NCI-H1436 (cell line): Measurements from ENCODE around the gene ABCB6.
"Not testable (repeated sequence)": the region's sequence is repeated elsewhere in the genome, so short reads cannot be mapped to it uniquely, and the experiment has no call there.

ENCODE experiments used
- DNase-seq: peaks from one replicate; lab custom pipeline; 2025; lab: John Stamatoyannopoulos, UW

ABCB6 gene

DNA sequence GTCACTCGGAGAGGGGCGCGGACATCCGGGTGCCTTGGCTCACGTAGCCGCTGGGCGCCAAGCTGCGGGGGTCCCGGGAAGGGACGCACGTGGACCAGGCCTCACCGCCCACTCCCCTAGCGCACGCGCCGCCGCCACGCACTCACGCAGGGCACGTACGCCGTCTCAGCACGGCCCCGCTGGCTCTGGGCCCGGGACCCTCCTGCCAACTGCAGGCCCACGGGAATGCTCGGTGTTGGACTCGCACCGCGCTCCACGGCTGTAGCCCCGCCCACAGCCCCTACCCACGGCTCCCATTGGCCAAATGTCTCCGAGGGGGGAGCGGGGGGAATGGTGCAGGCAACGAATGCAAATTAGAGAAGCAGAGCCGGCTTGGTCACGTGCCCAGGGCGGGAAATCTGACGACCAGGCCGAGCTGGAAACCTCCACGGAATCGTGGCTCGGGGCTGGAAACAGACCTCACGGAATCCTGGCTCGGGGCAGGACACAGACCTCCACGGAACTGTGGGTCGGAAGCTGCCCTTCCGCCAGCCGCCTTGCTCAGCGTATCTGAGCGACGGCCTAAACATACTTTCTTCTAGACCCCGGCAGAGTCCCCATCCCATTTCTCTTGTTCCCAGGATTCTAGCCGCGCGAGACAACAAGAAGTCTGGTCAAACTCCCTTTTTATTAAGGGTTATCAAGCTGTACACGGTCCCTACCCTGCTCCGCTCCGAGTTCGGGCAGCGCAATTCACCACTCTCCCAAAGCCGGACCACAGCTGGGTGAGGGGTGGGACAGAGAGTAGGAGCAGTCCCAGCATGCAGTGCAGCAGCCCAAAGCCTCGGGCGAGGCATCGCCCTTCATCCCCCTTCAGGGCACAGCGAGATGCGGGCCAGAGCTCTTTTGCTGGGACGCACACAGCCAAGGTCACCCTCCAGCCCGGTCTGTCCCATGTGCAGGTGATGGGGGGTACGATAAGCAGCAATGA, at the start of gene ABCB6:
ABCB6 (minus strand) TSS at position 227 of the 970 bp plus-strand sequence. CDS start 285 bp downstream, outside the sequence.
- DNase-seq = peak; percentile 94

DNA sequence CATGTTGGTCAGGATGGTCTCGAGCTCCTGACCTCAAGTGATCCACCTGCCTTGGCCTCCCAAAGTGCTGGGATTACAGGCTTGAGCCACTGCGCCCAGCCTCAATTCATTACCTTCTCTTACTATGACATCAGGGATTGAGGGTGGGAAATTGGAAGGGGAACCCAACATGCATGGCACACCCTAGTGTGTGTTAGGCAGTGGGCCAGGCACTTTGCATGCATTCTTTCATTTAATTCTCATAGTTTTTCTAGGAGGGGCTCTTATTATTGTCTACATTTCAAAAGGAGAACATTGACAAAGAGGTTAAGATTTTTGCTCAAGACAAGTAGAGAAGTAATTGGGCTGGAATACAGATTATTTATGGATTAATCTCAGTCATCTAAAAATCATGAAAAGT, 49.5 kb upstream of the ABCB6 start:
- no peak for DNase-seq

DNA sequence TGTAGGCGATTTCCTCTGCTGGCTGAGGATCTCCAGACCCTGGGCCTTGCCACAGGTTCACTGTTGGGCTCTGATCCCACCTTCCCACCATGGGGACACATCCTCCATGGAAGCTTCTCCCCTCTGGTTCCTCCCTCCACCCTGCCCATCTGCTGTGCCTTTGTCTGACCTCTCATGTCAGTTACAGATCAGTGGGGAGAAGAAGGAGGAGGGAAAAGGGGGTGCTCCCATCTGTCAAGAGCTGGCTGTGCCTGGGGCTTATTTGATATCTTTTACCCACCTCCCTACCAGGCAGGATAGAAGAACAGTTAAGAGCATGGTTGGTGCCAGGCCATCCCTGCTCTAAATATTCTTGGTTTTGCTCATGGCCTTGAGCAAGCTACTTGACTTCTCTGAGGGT, 48.1 kb upstream of the ABCB6 start:
- DNase-seq = no peak

DNA sequence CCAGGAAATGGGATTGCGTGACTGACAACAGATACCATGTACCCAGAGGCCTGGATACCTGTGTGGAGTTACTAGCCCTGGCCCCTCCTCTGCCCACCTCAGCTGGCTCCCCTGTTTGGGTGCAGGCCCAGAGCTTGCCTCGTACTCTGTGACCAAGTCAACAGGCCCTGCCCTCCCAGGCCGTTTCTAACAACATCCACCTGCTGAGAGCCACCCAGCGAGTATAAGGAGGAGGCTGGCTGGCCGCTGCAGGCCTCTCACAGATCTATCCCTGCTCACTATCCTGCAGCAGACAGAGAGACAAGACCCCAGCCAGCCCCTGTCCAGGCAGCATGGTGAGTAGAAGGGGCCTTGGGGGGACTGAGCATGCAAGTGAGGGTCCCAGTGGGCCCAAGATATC, 47.5 kb upstream of the ABCB6 start:
- no peak for DNase-seq

DNA sequence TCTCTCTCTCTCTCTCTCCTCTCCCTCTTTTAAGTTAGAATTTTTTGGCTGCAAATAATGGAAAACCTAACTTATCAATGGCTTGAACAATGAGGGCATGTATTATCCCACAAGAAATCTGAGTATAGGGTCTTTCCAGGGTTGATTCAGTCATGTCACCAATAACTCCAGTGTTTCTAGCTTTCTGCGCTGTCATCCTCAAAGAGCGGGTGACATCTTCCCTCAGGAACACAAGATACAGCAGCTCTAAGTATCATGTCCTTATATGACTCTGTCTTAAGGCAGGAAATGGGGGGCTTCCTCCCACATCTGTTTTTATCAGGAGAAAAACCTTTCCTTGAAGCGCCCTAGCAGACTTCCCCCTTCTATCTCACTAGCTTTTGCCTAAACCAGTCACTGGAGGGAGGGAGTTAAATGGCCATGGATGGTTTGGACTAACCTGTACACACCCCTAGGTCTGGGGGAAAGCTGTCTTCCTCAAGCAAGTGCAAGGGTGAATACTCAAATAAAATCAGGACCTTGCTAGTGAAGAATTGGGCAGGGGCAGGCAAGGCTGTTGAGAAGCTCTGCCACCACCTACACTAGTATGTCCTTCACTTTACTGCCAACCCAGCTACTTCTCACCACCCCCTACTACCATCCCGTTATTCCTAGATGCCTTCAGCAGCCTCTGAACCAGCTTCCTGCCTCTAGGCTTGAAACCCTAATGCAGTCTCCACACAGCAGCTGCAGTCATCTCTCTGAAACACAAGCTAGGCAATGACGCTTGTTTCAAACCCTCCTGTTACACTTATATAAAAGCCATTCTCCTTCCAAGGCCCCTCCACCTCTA, 42.5 kb upstream of the ABCB6 start:
- DNase-seq = no peak

DNA sequence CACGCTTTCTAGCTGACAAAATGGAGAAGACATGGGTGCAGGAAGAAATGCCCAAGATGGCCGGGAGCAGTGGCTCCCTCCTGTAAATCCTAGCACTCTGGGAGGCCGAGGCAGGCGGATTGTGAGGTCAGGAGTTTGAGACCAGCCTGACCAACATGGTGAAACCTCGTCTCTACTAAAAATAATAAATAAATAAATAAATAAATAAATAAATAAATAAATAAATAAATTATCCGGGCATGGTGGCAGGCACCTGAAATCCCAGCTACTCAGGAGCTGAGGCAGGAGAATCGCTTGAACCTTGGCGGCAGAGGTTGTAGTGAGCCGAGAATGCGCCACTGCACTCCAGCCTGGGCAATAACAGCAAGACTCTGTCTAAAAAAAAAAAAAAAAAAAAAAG, 40.2 kb upstream of the ABCB6 start:
- not testable (repeated sequence) for DNase-seq

DNA sequence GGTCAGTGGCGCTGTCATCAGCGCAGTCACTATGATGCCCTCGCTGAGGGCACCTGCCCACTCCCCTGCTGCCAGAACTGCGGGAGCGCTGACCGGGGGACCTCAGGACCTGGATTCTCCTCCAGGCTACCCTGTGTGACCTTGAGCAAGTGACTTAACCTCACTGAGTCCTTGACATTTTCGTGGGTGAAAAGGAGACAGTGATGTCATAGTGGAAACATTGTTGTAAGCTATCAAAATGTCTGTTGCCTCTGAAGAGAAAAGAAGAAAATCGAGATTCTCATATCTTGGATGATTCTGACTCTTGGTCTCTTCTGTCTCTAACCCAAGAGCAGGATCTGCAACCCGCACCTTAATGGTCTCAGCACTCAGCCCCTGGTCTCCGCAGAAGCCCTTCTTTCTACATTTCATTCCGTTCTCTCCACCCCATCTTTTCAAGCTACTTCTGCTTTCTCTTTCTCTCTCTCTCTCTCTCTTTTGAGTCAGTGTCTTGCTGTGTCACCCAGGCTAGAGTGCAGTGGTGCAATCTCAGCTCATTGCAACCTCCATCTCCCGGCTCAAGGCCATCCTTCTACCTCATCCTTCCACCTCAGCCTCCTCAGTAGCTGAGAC, 35.9 kb upstream of the ABCB6 start:
- DNase-seq = no peak

DNA sequence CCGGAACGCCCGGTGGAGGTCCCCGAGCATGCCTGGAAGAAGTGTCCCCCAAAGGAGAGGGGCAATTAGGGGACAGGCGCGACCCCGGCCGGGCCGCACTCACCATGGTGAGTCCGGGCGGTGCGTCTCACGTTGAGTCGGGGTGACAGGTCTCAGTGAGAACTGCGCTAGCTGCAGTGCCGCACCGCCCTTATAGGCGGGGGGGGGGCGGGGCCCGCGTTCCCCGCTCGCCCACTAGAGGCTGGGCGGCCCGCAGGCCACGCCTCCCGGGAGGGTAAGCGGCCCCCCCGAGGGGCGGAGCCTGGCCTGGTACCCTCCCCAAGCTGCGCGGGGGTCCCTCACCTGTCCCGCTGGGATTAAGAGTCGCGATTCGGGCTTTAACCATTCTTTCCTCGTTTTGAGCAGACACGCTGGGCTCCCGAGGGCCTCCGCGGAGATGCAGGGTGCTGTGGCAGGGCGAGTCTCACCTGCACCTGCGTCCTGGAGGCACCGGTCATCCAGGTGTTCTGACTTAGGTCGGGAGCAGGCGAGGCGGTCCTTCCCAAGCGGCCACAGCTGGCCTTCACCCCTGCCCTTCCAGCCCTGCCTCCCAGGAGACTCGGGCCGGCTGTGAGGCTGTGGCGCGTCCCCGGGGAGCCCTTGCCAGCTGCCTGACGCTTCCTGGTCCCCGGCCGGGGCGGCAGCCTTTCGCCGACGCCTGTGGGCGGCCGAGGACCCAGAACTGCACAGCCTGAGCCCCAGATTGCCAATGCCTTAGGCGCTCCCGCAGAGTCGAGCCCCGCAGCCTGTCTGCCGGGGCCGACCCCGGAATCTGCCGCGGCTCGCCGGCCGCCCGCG, 35.2 kb upstream of the ABCB6 start, which contains the start of gene TUBA4A:
TUBA4A (minus strand) TSS at position 166 of the 837 bp plus-strand sequence; CDS start at position 106, 60 bp downstream.
- DNase-seq = peak; percentile 73

DNA sequence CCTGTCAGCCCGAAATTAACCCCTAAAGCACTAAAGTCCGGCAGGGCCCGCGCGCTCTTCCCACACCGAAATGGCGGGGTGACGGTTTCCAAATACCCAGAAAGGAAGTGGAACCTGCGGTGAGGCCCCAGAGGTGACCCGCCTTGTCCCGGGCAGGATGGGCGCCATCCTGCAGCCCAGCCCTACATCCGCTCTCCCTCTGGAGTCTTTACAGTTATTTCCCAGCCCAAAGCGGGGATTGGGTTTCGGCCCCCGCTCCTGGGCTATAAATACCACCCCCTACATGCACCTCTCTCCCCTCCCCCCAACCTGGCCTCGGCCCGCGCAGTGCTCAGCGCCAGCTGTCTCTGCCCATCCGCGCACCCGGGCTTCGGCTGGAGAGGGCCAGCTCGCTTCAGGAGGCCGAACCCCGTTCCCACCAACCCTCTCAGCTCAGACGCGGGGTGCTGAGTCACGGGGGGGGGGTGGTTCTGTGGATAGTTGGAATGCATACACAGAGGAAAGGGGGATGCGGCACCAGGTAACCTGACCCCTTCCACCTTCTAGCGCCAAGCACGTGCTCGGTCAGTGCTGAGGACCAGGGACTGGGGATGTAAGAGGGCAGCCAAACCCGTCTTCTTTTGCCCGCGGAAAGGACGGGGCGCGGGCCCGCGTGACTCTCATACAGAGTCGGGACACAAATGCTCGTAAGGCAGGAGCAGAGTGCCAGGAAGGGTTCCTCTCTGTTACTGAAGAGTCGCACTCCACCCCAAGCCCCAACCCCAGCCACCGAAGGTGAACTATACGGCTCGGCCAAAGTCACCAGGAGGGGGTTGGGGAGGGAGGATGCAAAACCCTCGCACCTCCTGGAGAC, 34.4 kb upstream of the ABCB6 start, which contains the start of gene TUBA4B:
TUBA4B (plus strand) TSS at position 344 of the 853 bp plus-strand sequence; CDS start at position 509, 165 bp downstream.
- DNase-seq = no peak

DNA sequence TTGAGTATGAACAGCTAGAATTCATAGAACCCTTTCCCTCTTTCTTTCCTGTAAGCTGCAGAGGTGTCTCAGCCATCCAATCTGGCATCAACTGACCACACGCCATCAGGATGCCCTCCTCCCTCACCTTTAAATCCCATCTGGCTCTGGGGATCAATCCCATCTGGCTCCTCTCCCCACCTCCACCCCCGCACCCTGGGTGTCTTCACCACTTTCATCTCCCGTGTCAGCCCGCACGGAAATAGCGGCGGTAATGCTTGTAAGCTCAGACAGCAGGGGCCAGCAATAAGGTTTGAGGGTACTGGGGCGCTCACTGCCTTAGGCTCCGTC, 33.8 kb upstream of the ABCB6 start:
- DNase-seq = no peak

DNA sequence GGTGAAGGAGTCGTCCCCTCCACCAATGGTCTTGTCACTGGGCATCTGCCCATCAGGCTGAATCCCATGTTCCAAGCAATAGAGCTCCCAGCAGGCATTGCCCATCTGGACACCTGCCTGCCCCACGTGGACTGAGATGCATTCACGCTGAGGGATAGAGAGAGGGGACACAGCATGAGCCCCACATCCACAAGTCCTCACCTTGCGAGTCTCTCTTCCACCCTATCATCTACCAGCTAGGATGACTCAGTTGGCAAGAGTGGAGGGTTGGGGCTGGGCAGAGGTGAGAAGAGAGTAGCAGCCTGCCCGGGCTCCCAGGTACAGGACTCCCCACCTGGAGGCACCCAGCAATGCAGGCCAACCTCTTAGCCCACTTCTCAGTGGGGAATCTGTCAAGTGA, 33.3 kb upstream of the ABCB6 start:
- DNase-seq = no peak

DNA sequence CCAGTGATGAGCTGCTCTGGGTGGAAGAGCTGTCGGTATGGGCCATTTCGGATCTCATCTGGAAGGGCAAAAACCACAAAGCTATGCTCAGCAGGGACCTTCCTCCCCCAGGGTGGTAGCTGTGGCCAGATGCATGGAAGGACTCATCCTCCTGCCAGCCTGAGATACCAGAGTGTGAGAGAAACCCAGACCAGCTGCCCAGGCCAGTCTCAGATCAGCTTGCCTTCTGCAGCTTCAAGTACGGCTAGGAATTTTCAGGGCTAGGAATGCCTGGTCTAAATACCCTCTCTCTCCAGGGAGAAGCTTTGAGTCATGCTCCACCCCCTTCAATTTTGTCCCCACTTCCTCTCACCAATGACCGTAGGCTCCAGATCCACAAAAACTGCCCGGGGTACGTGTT, 32.9 kb upstream of the ABCB6 start:
- no peak for DNase-seq

DNA sequence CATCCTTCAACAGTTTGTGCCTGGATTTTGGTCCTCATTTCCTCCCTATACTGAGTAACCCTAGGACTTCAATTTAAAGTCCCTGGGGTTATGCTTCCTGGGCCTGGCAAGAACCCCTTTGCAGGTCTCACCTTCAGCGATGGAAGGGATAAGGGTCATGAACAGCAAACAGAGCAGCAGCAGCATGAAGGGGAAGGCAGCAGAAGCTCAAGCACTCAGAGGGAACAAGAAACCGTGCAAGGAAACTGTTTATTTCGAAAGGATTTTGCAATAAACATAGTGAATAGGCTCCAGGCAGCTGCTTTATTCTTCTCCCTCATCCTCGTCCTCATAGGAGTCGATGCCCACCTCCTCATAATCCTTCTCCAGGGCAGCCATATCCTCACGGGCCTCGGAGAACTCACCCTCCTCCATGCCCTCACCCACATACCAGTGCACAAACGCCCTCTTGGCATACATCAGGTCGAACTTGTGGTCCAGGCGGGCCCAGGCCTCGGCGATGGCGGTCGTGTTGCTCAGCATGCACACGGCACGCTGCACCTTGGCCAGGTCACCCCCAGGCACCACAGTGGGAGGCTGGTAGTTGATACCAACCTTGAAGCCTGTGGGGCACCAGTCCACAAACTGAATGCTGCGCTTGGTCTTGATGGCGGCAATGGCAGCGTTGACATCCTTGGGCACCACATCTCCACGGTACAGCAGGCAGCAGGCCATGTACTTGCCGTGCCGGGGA, 31.5 kb upstream of the ABCB6 start:
- no peak for DNase-seq

DNA sequence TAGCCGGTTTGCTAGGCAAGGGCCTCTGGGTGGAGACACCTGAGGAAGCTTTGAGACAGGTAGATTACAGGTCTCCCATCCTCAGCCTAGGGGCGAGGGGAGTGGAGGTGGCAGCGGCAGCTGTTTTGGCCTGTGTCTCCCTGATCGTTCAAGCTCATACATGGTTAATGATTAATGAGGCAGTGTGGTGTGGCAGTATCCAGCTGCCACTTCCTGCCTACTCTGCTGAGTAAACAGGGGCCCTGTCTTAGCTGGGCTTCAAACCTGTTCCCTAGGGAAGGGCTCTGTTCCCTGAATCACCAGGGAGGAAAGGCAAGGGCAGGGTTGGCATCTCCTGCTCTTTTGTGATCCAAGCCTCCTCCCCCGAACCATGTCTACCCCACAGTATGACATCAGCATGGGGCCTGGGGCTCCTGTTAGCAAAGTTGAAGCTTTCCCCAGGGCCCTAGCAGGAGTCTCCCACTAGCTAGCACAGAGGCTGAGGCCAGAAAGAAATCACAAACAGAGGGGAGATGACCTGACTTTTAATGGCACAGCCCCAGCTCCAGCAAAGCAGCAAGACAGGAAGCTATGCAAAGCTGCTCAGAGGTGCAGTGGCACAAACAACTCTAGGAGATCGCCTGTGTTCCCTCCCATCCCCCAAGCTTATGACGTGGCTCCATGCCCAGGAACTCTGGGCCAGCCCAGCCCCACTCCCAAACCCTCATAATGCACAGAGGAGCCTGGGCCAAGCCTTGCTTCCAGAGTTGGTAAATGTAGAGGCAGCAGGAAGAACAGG, 30.6 kb upstream of the ABCB6 start:
- DNase-seq = peak; percentile 17

DNA sequence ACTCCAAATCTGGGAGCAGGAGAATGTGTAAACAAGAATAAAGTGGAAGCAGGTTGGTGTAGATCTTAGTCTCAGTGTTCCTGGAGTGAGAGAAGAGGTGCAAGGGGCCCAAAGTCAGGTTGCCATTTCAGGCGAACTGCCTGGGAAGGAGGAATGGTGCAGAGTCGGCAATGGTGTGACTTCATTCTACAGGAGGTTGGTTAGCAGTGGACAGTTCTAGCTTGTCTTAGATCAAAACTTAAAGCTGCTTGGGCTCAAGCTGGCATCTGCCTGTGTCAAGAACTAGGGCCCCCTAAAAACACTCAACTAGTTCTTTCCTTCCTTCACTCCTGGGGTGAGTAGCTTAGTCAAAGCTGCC, 30.1 kb upstream of the ABCB6 start:
- no peak for DNase-seq

DNA sequence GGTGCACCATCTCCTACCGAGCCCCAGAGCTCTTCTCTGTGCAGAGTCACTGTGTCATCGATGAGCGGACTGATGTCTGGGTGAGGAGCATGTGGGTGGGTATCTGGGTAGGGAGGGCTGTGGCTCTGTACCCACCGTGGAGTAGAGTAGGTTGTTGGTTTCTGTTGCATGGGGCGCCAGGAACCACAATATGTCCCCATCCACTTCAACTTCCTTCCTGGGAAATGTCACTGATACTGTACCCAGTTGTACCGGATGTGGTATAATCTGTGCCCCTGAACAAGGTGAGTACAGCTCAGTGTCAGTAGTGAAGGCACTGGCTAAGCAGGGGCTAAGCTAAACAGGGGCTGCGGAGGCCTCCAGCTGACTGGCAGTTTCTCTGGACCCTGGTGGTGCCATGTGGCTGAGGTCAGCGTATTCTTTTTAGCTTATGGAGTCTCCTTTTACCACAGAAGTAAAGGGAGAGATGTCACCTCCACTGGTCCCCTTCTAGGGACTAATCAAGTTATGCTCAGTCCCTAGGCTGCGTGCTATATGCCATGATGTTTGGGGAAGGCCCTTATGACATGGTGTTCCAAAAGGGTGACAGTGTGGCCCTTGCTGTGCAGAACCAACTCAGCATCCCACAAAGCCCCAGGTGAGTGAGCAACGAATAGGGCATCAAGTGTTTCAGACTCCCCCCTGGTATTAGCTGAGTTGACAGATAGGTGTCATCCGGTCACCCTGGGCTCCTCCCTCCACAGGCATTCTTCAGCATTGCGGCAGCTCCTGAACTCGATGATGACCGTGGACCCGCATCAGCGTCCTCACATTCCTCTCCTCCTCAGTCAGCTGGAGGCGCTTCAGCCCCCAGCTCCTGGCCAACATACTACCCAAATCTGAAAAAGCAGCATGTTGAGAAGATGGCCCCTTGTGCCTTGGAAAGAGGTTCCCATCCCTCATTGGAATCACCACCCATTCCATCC, 29.2 kb upstream of the ABCB6 start:
- DNase-seq = no peak

DNA sequence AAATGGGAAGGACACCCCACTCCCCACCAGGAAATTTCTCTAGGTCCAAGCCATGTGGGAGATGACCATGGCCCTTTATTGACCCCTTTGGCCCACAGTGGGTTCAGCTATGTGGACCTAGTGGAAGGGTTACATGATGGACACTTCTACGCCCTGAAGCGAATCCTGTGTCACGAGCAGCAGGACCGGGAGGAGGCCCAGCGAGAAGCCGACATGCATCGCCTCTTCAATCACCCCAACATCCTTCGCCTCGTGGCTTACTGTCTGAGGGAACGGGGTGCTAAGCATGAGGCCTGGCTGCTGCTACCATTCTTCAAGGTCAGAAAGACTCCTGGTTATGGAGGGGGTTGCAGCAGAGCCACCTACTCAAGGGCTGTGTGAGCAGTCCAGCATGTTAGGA, 27.8 kb upstream of the ABCB6 start:
- DNase-seq = no peak

DNA sequence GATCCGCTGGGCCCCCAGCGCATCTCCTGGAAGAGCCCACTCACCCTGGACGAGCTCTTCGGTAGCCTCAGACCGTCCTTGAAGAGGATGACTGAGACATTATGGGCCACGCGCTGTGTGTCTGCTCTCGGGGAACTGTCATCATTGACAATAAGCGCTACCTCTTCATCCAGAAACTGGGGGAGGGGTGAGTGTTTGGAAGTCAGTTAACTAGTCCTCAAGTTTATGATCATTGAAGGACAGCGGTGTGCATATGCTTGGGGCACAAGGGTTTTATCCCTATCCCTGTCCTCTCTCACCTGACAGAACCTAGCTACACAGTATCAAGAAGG, 27.1 kb upstream of the ABCB6 start:
- DNase-seq = no peak
